Astrocyte (in vitro differentiated cells and primary cell): ENCODE results near the gene PRPS1. TPM values are rescaled to one million over a fixed set of nuclear protein-coding genes. Genes with fewer than 3 reads are reported as not detected.

Source experiments
- DNase-seq: peaks from one replicate; pipeline ENCODE4 v3.0.0-alpha.2; 2010; ENCODE audit warnings: low read depth
- FAIRE-seq: peaks from 2 replicates; lab custom pipeline; 2011; peaks lifted over from hg19 to GRCh38; lab: Jason Lieb, UNC
- H2AFZ ChIP-seq: 2 replicates; pipeline ENCODE4 v1.6.0; 2012; ENCODE audit warnings: low read depth, low read length, inconsistent platforms
- H3K27ac ChIP-seq: 2 replicates; pipeline ENCODE4 v1.5.1; 2011; ENCODE audit warnings: low read depth, low read length, inconsistent platforms
- H3K27me3 ChIP-seq: 2 replicates; pipeline ENCODE4 v1.6.0; 2011; ENCODE audit warnings: low read length, inconsistent platforms; ENCODE audit not compliant: insufficient read depth
- H3K36me3 ChIP-seq: 2 replicates; pipeline ENCODE4 v1.5.1; 2011; ENCODE audit warnings: low read length, inconsistent platforms; ENCODE audit not compliant: insufficient read depth
- H3K4me1 ChIP-seq: 2 replicates; pipeline ENCODE4 v1.5.1; 2011; ENCODE audit warnings: low read length, inconsistent platforms; ENCODE audit not compliant: insufficient read depth
- H3K4me2 ChIP-seq: 2 replicates; pipeline ENCODE4 v1.6.0; 2012; ENCODE audit warnings: low read length, inconsistent platforms
- H3K4me3 ChIP-seq: 2 replicates; pipeline ENCODE4 v1.5.1; 2011; ENCODE audit warnings: low read depth, mild to moderate bottlenecking, low read length, inconsistent platforms; ENCODE audit not compliant: insufficient read depth
- H3K79me2 ChIP-seq: 2 replicates; pipeline ENCODE4 v1.6.0; 2012; ENCODE audit warnings: mild to moderate bottlenecking, low read length, inconsistent platforms; ENCODE audit not compliant: insufficient read depth
- H3K9ac ChIP-seq: 2 replicates; pipeline ENCODE4 v1.6.0; 2012; ENCODE audit warnings: mild to moderate bottlenecking, low read length, inconsistent platforms
- H3K9me3 ChIP-seq: 2 replicates; pipeline ENCODE4 v1.5.1; 2012; ENCODE audit warnings: low read depth, mild to moderate bottlenecking, low read length, inconsistent platforms; ENCODE audit not compliant: insufficient read depth
- H4K20me1 ChIP-seq: 2 replicates; pipeline ENCODE4 v1.6.0; 2012; ENCODE audit warnings: low read length, inconsistent platforms; ENCODE audit not compliant: insufficient read depth
- H3K27ac Mint-ChIP-seq: one replicate; pipeline ENCODE4 v1.8.0; 2021; ENCODE audit warnings: mild to moderate bottlenecking, mixed read lengths; ENCODE audit not compliant: unreplicated experiment
- H3K27me3 Mint-ChIP-seq: one replicate; pipeline ENCODE4 v1.8.0; 2021; ENCODE audit warnings: low read depth, mixed read lengths; ENCODE audit not compliant: unreplicated experiment
- H3K36me3 Mint-ChIP-seq: one replicate; pipeline ENCODE4 v1.8.0; 2021; ENCODE audit warnings: low read depth, mixed read lengths; ENCODE audit not compliant: unreplicated experiment
- H3K4me1 Mint-ChIP-seq: one replicate; pipeline ENCODE4 v1.8.0; 2021; ENCODE audit warnings: low read depth, mixed read lengths; ENCODE audit not compliant: unreplicated experiment
- H3K4me3 Mint-ChIP-seq: one replicate; pipeline ENCODE4 v1.8.0; 2021; ENCODE audit warnings: mild to moderate bottlenecking, moderate library complexity, mixed read lengths; ENCODE audit not compliant: unreplicated experiment
- H3K9me3 Mint-ChIP-seq: one replicate; pipeline ENCODE4 v1.8.0; 2021; ENCODE audit warnings: mild to moderate bottlenecking, mixed read lengths; ENCODE audit not compliant: unreplicated experiment
- EZH2 ChIP-seq: IDR thresholded peaks from 2 replicates; pipeline ENCODE4 v1.6.1; 2012; ENCODE audit warnings: mild to moderate bottlenecking, low read length, inconsistent platforms; ENCODE audit not compliant: insufficient read depth
- total RNA-seq: library from RNA; stranded (reverse); gene quantifications from 2 replicates; pipeline ENCODE4 v1.2.1, GENCODE V29; 2021
- TF ChIP-seq, protein P1 (sequence below): IDR thresholded peaks from 2 replicates; pipeline ENCODE4 v1.5.1; 2011; ENCODE audit warnings: low read depth, mild to moderate bottlenecking, inconsistent platforms, low read length, moderate library complexity; ENCODE audit not compliant: insufficient read depth

PRPS1 gene
- total RNA-seq, 1 donor from 2014 or later: 161 TPM

DNA sequence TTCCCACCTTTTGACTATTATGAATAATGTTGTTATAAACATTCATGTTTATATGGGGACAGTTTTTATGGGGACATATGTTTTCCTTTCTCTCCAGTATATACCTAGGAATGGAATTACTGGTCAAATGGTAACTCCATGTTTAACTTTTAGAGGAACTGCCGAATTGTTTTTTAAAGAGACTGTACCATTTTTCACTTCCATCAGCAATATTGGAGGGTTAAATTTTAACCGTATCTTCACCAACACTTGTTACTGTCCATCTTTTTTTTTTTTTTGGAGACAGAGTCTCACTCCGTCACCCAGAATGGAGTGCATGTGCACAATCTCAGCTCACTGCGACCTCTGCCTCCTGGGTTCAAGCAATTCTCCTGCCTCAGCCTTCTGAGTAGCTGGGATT lies 46.4 kb upstream of the PRPS1 start:
- Histone ChIP-seq H2AFZ (no peak overlapping the region), H3K36me3 (no peaks in the 10 kb centered on the region), H4K20me1 (no peaks in the 10 kb centered on the region), H3K4me3 (no peak overlapping the region), H3K27ac (no peak overlapping the region), H3K27me3 (no peaks in the 10 kb centered on the region), H3K79me2 (no peaks in the 10 kb centered on the region), H3K4me2 (no peak overlapping the region), H3K4me1 (no peaks in the 10 kb centered on the region), H3K9ac (no peak overlapping the region), H3K9me3 (no peaks in the 10 kb centered on the region)
- Mint-ChIP-seq H3K27ac (no peak overlapping the region), H3K9me3 (no peaks in the 10 kb centered on the region), H3K36me3 (peaks cover 2% of the 10 kb centered on the region), H3K4me3 (no peak overlapping the region), H3K4me1 (no peaks in the 10 kb centered on the region), H3K27me3 (no peaks in the 10 kb centered on the region)
- TF ChIP-seq EZH2: no peak
- TF ChIP-seq, protein P1, sequence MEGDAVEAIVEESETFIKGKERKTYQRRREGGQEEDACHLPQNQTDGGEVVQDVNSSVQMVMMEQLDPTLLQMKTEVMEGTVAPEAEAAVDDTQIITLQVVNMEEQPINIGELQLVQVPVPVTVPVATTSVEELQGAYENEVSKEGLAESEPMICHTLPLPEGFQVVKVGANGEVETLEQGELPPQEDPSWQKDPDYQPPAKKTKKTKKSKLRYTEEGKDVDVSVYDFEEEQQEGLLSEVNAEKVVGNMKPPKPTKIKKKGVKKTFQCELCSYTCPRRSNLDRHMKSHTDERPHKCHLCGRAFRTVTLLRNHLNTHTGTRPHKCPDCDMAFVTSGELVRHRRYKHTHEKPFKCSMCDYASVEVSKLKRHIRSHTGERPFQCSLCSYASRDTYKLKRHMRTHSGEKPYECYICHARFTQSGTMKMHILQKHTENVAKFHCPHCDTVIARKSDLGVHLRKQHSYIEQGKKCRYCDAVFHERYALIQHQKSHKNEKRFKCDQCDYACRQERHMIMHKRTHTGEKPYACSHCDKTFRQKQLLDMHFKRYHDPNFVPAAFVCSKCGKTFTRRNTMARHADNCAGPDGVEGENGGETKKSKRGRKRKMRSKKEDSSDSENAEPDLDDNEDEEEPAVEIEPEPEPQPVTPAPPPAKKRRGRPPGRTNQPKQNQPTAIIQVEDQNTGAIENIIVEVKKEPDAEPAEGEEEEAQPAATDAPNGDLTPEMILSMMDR: no peak
- FAIRE-seq: no peak
- DNase-seq: no peak

DNA sequence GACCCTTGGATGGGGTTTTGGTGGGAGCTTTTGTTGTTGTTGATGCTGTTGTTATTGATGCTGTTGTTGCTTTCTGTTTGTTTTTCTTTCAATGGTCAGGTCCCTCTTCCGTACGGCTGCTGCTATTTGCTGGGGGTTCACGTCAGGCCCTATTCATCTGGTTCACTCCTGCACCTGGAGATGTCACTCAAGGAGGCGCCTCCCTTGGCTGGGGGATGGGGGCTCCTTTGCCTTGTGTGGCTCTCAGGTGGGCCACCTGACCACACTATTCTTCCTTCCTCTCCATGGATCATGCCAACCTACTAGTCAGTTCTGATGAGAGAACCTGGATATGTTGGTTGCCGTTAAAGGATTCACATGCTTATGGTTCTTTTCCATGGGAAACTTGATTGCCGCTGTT lies 39.1 kb upstream of the PRPS1 start:
- FAIRE-seq: no peak
- H2AFZ ChIP-seq: no peak overlapping the region
- H3K4me1 Mint-ChIP-seq: no peaks in the 10 kb centered on the region

DNA sequence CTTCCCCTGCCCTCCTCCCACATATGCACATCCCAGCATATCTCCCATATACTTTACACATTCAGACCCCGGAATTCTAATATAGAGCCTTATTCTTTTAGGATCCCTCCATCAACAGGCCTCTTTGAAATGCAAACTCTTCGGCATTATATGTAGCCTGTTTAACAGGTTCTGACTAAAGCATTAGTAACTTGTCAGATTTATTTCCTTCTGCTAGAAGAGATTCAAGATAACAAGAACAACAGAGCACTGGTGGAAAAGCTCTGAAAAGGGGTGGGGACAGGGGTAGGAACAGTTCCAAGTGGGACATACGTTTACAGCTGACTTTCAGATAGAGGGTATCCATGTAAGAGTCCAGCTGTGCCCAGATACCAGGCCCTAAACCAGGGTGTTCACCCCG lies 31.7 kb upstream of the PRPS1 start:
- Histone ChIP-seq H3K27me3 (no peaks in the 10 kb centered on the region), H3K9ac (no peak overlapping the region), H2AFZ (no peak overlapping the region), H3K4me3 (no peak overlapping the region), H3K27ac (no peak overlapping the region), H4K20me1 (no peaks in the 10 kb centered on the region), H3K4me2 (no peak overlapping the region), H3K36me3 (no peaks in the 10 kb centered on the region), H3K4me1 (no peaks in the 10 kb centered on the region), H3K9me3 (no peaks in the 10 kb centered on the region), H3K79me2 (no peaks in the 10 kb centered on the region)
- FAIRE-seq: peak; percentile 26
- DNase-seq: no peak
- Mint-ChIP-seq H3K27me3 (peaks cover 3% of the 10 kb centered on the region), H3K4me1 (peaks cover 4% of the 10 kb centered on the region), H3K27ac (no peak overlapping the region), H3K4me3 (no peak overlapping the region), H3K36me3 (peaks cover 2% of the 10 kb centered on the region), H3K9me3 (no peaks in the 10 kb centered on the region)
- no peak for TF ChIP-seq EZH2
- TF ChIP-seq, protein P1: no peak

More for the DNA sequence above, 39.1 kb upstream of the PRPS1 start:
- H3K27ac ChIP-seq: no peak overlapping the region
- no peaks in the 10 kb centered on the region for H3K27me3 ChIP-seq
- TF ChIP-seq EZH2: no peak
- TF ChIP-seq, protein P1: no peak
- H3K9me3 ChIP-seq: no peaks in the 10 kb centered on the region
- no peak overlapping the region for H3K4me2 ChIP-seq
- H3K79me2 ChIP-seq: no peaks in the 10 kb centered on the region
- H3K9ac ChIP-seq: no peak overlapping the region
- Mint-ChIP-seq H3K27ac (no peak overlapping the region), H3K4me3 (no peak overlapping the region), H3K36me3 (no peaks in the 10 kb centered on the region), H3K27me3 (no peaks in the 10 kb centered on the region), H3K9me3 (peaks cover 5% of the 10 kb centered on the region)
- H3K36me3 ChIP-seq: no peaks in the 10 kb centered on the region
- no peak overlapping the region for H3K4me3 ChIP-seq
- no peak for DNase-seq
- no peaks in the 10 kb centered on the region for H3K4me1 ChIP-seq
- no peaks in the 10 kb centered on the region for H4K20me1 ChIP-seq
